SK-N-SH (cell line): Measurements from ENCODE around the gene MATN1. TPM values are rescaled to one million over a fixed set of nuclear protein-coding genes. Genes with fewer than 3 reads are reported as not detected.
A peak's percentile ranks its signal among the peaks of the same experiment; 100 is the strongest.

ENCODE experiments used
- CTCF ChIA-PET: fragments of 300-600, 350-600 bp; formaldehyde crosslinking; extraction: SDS; loops from one replicate; lab custom pipeline; 2021; lab: Yijun Ruan, JAX
- POLR2A ChIA-PET: fragments of 350-600 bp; sonication (Branson Sonifier 250); formaldehyde crosslinking; extraction: SDS; loops from one replicate; lab custom pipeline; 2020; ENCODE audit warnings: antibody characterized with exemption, inconsistent platforms; lab: Yijun Ruan, JAX
- DNase-seq: peaks from one replicate; pipeline ENCODE4 v3.0.0; 2012
- H2AFZ ChIP-seq: fragments of 200-600 bp; sonication (generic); 2 replicates; pipeline ENCODE4 v1.8.1; 2016; ENCODE audit warnings: antibody characterized with exemption, mild to moderate bottlenecking, low read depth
- H3F3A ChIP-seq: fragments of 200-600 bp; sonication (generic); replicated peaks from 2 replicates; pipeline ENCODE3; 2016; ENCODE audit warnings: antibody characterized with exemption, mild to moderate bottlenecking; ENCODE audit not compliant: insufficient read depth
- H3K27ac ChIP-seq, 2 experiments: fragments of 200-500 bp in 1 of 2; fragments of 200-600 bp in 1 of 2; sonication (Bioruptor generic) in 1 of 2; sonication (generic), shearing (Covaris generic) in 1 of 2; 2 replicates each; pipeline versions ENCODE4 v1.5.1 to v1.6.1; 2014 to 2016; ENCODE audit warnings: low read depth in 2 of 2, inconsistent platforms in 1 of 2, low read length in 1 of 2, mild to moderate bottlenecking in 1 of 2, mixed read lengths in 1 of 2
- H3K27me3 ChIP-seq: fragments of 200-600 bp; sonication (generic), shearing (Covaris generic); 2 replicates; pipeline ENCODE4 v1.6.1; 2016; ENCODE audit warnings: mixed run types; ENCODE audit not compliant: insufficient read depth
- H3K36me3 ChIP-seq, 2 experiments: fragments of 200-500 bp in 1 of 2; fragments of 200-600 bp in 1 of 2; sonication (Bioruptor generic) in 1 of 2; sonication (generic) in 1 of 2; replicated peaks in 1 of 2; 2 replicates each; pipeline versions ENCODE3 to v1.5.1; 2014 to 2016; ENCODE audit warnings: low read length in 1 of 2, mild to moderate bottlenecking in 1 of 2; ENCODE audit not compliant: insufficient read depth in 2 of 2, control insufficient read depth in 1 of 2
- H3K4me1 ChIP-seq, 2 experiments: fragments of 200-500 bp in 1 of 2; fragments of 200-600 bp in 1 of 2; sonication (Bioruptor generic) in 1 of 2; sonication (generic), shearing (Covaris generic) in 1 of 2; 2 replicates each; pipeline versions ENCODE4 v1.5.1 to v1.6.1; 2014 to 2016; ENCODE audit warnings: low read depth in 1 of 2, low read length in 1 of 2, mixed run types in 1 of 2; ENCODE audit not compliant: insufficient read depth in 2 of 2, control insufficient read depth in 1 of 2
- H3K4me2 ChIP-seq: fragments of 200-600 bp; sonication (generic), shearing (Covaris generic); 2 replicates; pipeline ENCODE4 v1.6.1; 2017; ENCODE audit warnings: mixed run types
- H3K4me3 ChIP-seq, 2 experiments: fragments of 200-500 bp in 1 of 2; fragments of 200-600 bp in 1 of 2; sonication (Bioruptor generic) in 1 of 2; sonication (generic), shearing (Covaris generic) in 1 of 2; 2 replicates each; pipeline versions ENCODE4 v1.5.1 to v1.8.1; 2014 to 2016; ENCODE audit warnings: low read depth in 2 of 2, inconsistent platforms in 1 of 2, low read length in 1 of 2, mild to moderate bottlenecking in 1 of 2, mixed read lengths in 1 of 2, moderate library complexity in 1 of 2
- H3K79me2 ChIP-seq: fragments of 200-600 bp; sonication (generic); 2 replicates; pipeline ENCODE4 v1.8.1; 2017; ENCODE audit warnings: mild to moderate bottlenecking; ENCODE audit not compliant: insufficient read depth
- H3K9ac ChIP-seq: fragments of 200-600 bp; sonication (generic); 2 replicates; pipeline ENCODE4 v1.6.1; 2017; ENCODE audit warnings: mixed run types
- H3K9me2 ChIP-seq: fragments of 200-600 bp; sonication (generic); 2 replicates; pipeline ENCODE4 v1.6.1; 2017; ENCODE audit warnings: mixed run types
- H3K9me3 ChIP-seq: fragments of 200-600 bp; sonication (generic); 2 replicates; pipeline ENCODE4 v1.6.1; 2017; ENCODE audit warnings: mixed run types, mild to moderate bottlenecking, moderate library complexity
- H4K20me1 ChIP-seq: fragments of 200-600 bp; sonication (generic); 2 replicates; pipeline ENCODE4 v1.6.1; 2017; ENCODE audit warnings: mild to moderate bottlenecking, mixed run types; ENCODE audit not compliant: insufficient read depth
- EP300 ChIP-seq, 2 experiments: IDR thresholded peaks; 2 replicates each; pipeline versions ENCODE4 v1.4.0 to v1.6.1; 2012; ENCODE audit warnings: borderline replicate concordance in 1 of 2, low read depth in 1 of 2, low read length in 1 of 2
- FOSL2 ChIP-seq: IDR thresholded peaks from 2 replicates; pipeline ENCODE4 v1.4.0; 2012; ENCODE audit warnings: low read depth, mild to moderate bottlenecking, moderate library complexity, borderline replicate concordance
- GATA2 ChIP-seq: sonication (generic); formaldehyde crosslinking; IDR thresholded peaks from 2 replicates; pipeline ENCODE4 v1.5.0; 2020; ENCODE audit warnings: mild to moderate bottlenecking, missing genetic modification reagents
- IRF3 ChIP-seq: fragments of 150-350 bp; IDR thresholded peaks from 2 replicates; pipeline ENCODE4 v1.6.1; 2016; ENCODE audit warnings: mild to moderate bottlenecking, low read depth, low read length
- MXI1 ChIP-seq: IDR thresholded peaks from 2 replicates; pipeline ENCODE4 v1.6.1; 2012; ENCODE audit warnings: mild to moderate bottlenecking, low read depth, low read length, improper control_type of control experiment
- PBX3 ChIP-seq: IDR thresholded peaks from 2 replicates; pipeline ENCODE4; 2012
- RCOR1 ChIP-seq: fragments of 150-350 bp; IDR thresholded peaks from 2 replicates; pipeline ENCODE4 v1.6.1; 2017; ENCODE audit warnings: antibody characterized with exemption, low read length
- SIN3A ChIP-seq: IDR thresholded peaks from 2 replicates; pipeline ENCODE4 v1.6.1; 2012; ENCODE audit warnings: low read depth, mild to moderate bottlenecking, low read length, moderate library complexity, borderline replicate concordance
- SMC3 ChIP-seq: IDR thresholded peaks from 2 replicates; pipeline ENCODE4 v1.6.1; 2012; ENCODE audit warnings: low read depth, low read length, improper control_type of control experiment
- TCF12 ChIP-seq: IDR thresholded peaks from 2 replicates; pipeline ENCODE4 v1.4.0; 2012
- USF1 ChIP-seq: IDR thresholded peaks from 2 replicates; pipeline ENCODE4 v1.4.0; 2012; ENCODE audit warnings: low read depth, borderline replicate concordance
- USF2 ChIP-seq: fragments of 150-350 bp; IDR thresholded peaks from 2 replicates; pipeline ENCODE4 v1.6.1; 2017; ENCODE audit warnings: antibody characterized with exemption, low read length, low read depth, borderline replicate concordance
- WGBS: methylation state at CpG from one replicate; pipeline ENCODE4 v1.1.6; 2017; ENCODE audit warnings: low lambda C conversion rate; 5-methylcytosine and 5-hydroxymethylcytosine counted together
- polyA plus RNA-seq, 3 experiments: library from polyadenylated mRNA; depleted of rRNA; stranded (reverse); fragments of >200 nt; gene quantifications; 2 replicates each; pipeline ENCODE4 v1.2.3, GENCODE V29; 2012

The MATN1 gene
- polyA plus RNA-seq, 1 of the 3 experiments (the other 2 are of a cell fraction) = 0.23 TPM

GRCh38 chr1:30742300-30742962 lies 19.0 kb upstream of the MATN1 start:
- POLR2A ChIA-PET = no interaction called here
- CTCF ChIA-PET = interaction anchor here (0.7 to 1.8 kb wide), 3 partner anchors 23 to 40 kb away, joined by 3 to 8 read pairs (median 5); no protein-coding TSS in a partner anchor
- no peak for DNase-seq

GRCh38 chr1:30741239-30741894 lies 18.0 kb upstream of the MATN1 start:
- no peaks in the 10 kb centered on the region for H3K9me2 ChIP-seq
- DNase-seq = no peak
- H3F3A ChIP-seq = no peaks in the 10 kb centered on the region
- no peaks in the 10 kb centered on the region for H3K36me3 ChIP-seq
- H3K27ac ChIP-seq = no peak overlapping the region
- H2AFZ ChIP-seq = no peak overlapping the region
- ChIA-PET CTCF (interaction anchor here (0.9 to 2.1 kb wide), 3 partner anchors 17 to 38 kb away, joined by 3 to 6 read pairs (median 4); no protein-coding TSS in a partner anchor), POLR2A (no interaction called here)
- H3K27me3 ChIP-seq = no peaks in the 10 kb centered on the region
- WGBS = 66% methylated on average over 12 of the region's 12 CpGs
- no peaks in the 10 kb centered on the region for H4K20me1 ChIP-seq
- TF ChIP-seq RCOR1 (no peak), EP300 (IDR thresholded peaks at IDR 0.05; ENCODE audit: borderline replicate concordance in 1 of 2, low read depth in 1 of 2, low read length in 1 of 2) (no peak), SMC3 (no peak), PBX3 (no peak), USF1 (no peak), FOSL2 (peak; percentile 20; the same call in 1 of the 2 replicates)
- no peak overlapping the region for H3K4me2 ChIP-seq
- no peak overlapping the region for H3K9ac ChIP-seq
- no peak overlapping the region for H3K4me3 ChIP-seq
- H3K4me1 ChIP-seq = no peaks in the 10 kb centered on the region
- H3K9me3 ChIP-seq = no peaks in the 10 kb centered on the region
- no peaks in the 10 kb centered on the region for H3K79me2 ChIP-seq

More at GRCh38 chr1:30742300-30742962, 19.0 kb upstream of the MATN1 start:
- Histone ChIP-seq H2AFZ (no peak overlapping the region), H3K79me2 (no peaks in the 10 kb centered on the region), H3K27ac (no peak overlapping the region), H3K36me3 (no peaks in the 10 kb centered on the region), H3K9me3 (no peaks in the 10 kb centered on the region), H4K20me1 (no peaks in the 10 kb centered on the region), H3F3A (no peaks in the 10 kb centered on the region), H3K9ac (no peak overlapping the region), H3K4me1 (no peaks in the 10 kb centered on the region; a peak in 1 of 4 replicates), H3K4me3 (no peak overlapping the region), H3K27me3 (no peaks in the 10 kb centered on the region), H3K9me2 (no peaks in the 10 kb centered on the region), H3K4me2 (no peak overlapping the region)
- TF ChIP-seq SIN3A = no peak
- TF ChIP-seq IRF3 = no peak
- TF ChIP-seq TCF12 = no peak
- no peak for TF ChIP-seq GATA2
- no peak for TF ChIP-seq MXI1
- no peak for TF ChIP-seq USF2
- TF ChIP-seq FOSL2 = no peak
- 72% methylated on average over 9 of the region's 11 CpGs for WGBS
